GM11168 (cell line): Measurements from ENCODE around the gene MRPS12.
"Not testable (repeated sequence)": the region's sequence is repeated elsewhere in the genome, so short reads cannot be mapped to it uniquely, and the experiment has no call there.

ENCODE experiments used
- in situ Hi-C: fragments of 300-500 bp; cut with MboI; formaldehyde crosslinking; loops from one replicate; pipeline ENCODE4 v1.12.0; 2022; ENCODE audit warnings: low sequenced_read_pairs; ENCODE audit not compliant: unreplicated experiment

MRPS12 gene

DNA sequence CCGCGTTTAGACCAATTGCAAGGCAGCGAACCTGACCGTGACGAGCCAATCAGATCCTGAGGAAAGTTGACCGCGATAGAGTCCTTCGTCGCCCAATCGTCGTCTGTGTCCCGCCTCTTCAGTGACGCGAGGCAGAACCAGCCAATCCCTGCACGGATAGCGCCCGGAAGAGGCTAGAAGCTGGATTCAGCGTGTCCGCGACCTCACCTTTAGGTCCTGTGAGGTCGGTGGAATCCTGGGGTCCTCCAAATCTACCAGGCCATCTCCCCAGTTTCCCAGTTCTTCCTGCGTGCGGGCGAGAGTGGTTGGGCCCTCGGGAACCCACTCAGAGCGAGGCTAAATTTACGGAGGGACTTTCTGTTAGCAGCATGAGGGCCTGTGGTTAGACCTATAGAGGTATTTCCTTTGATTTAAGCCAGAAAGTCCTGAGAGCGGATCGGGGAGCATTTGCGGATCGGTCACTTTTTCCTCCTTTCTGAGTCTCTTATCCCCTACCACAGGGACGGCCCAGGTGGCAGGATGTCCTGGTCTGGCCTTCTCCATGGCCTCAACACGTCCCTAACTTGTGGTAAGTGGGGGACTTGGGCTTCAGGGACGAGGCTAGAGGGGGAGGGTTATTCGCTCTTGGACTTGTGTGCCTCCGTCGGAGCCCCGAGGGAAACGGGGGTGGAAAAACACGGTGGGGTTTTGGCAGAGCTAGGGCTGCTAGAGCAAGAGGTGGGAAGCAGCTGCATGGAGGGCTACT is at the start of gene MRPS12:
MRPS12 (plus strand) TSS at position 169 of the 745 bp plus-strand sequence; CDS start at position 520, 351 bp downstream.
- in situ Hi-C loops, result no loop called here

DNA sequence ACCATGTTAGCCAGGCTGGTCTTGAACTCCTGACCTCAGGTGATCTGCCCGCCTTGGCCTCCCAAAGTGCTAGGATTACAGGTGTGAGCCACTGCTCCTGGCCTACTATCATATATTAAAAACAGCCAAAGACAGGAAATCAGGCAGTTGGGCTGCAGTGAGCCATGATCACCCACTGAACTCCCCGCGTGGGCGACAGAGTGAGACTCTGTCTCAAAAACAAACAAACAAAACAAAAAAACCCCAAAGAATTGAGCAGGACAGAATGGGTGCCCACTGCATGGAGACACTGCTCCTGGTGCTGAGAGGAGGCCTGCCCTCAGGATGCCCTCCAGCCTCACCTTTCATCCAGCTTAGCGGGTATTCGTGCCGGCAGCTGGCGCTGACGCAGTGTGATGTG is 47.5 kb upstream of the MRPS12 start:
- in situ Hi-C loops, result no loop called here

DNA sequence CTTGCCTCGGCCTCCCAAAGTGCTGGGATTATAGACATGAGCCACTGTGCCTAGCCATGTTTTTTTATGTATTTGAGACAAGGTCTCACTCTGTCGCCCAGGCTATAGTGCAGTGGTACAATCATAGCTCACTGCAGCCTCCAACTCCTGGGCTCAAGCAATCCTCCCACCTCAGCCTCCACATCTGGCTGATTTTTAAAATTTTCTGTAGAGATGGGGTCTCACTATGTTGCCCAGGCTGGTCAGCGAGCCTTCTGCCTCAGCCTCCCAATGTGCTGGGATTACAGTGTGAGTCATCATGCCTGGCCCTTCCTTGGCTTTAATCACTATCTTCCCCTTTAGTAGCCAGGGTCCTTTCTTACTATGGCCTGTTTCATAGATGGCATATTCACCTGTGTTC is 46.1 kb upstream of the MRPS12 start:
- in situ Hi-C loops, result not testable (repeated sequence)

DNA sequence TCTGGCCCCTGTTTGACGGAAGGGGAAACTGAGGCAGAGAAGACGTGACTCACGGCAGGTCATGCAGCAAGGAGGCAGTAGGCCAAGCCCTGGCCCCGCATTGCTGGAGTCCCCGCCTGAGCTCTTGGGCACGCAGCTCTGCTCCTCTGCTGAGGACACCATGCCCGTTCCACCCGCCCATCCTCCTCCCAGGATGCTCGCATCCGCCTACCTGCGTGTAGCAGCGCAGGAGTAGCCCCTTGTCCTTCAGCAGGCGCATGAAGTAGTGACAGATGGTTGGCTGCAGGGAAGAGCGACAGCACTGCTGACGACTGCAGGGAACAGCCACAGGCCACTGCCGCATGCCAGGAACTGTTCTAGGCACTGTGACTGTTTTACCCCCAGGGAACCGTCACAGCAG is 41.9 kb upstream of the MRPS12 start:
- in situ Hi-C loops, result no loop called here

DNA sequence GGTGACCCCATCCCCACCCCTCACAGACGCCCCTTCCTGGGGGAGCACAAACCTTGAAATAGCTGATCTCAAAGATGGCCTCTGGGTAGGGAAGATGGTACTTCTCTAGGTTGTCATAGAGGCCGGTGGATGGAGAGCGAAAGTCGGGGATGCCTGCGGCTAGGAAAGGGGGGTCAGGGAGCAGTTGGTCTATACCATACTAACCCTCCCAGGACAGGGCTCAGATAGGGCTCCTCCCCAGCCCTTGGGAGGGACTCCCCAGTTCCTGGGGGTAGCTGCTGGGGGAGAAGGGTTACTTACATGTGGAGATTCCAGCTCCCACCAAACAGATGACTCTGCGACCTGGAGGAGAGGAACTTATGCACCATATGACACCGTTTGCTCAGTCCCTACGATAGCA is 40.9 kb upstream of the MRPS12 start:
- in situ Hi-C loops, result no loop called here

DNA sequence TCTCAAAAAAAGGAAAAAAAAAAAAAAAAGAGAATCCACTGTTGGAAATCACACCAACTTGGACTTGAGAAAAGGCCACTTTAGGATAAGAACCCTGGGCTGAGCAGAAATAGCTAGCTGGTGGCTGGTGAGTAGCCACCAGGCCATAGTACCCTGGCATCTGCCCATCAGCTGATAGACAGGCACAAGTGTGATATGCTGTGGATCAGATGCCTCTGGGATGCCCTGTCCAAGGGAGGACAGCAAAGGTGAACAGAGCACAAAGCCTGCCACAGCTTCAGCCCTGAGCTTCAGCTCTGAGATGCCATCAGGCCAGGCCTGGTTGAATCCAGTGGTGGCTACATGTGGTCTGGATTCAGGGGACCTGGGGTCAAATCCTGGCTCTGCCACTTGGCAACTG is 40.1 kb upstream of the MRPS12 start:
- in situ Hi-C loops, result no loop called here

DNA sequence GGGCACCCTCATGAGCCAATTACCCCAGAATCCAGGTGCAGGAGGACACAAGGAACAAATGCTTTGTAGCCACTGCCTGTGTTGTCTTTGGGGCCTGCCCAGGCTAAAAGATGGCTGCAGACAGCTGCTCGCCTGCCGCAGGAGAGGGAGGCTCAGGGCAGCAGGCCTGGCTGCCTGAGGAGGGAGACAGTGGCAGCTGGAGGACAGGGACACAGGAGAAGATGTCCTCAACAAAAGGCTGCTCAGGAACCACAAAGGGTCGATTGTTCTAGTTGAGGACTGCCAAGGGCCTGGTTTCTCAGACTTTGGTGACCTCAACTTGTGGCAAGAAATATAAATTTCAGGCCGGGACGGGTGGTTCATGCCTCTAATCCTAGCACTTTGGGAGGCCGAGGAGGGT is 39.0 kb upstream of the MRPS12 start:
- in situ Hi-C loops, result no loop called here

DNA sequence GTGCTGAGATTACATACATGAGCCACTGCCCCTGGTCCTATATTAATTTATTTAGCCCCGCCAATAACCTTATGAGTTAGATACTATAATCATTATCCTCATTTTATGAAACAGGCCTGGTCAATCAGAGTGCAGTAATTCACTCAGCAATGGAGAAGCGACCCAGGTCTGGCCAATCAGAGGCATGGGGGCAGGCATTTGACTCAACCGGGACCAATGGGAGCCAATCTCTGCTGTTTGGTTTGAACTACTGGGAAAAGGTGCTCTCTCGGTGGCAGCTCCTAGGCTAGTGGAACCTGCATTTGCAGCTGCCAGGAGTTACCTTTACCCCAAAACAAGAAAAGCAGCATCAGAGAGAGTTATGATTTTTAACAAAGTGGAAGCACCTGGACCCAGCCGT is 37.9 kb upstream of the MRPS12 start:
- in situ Hi-C loops, result no loop called here

DNA sequence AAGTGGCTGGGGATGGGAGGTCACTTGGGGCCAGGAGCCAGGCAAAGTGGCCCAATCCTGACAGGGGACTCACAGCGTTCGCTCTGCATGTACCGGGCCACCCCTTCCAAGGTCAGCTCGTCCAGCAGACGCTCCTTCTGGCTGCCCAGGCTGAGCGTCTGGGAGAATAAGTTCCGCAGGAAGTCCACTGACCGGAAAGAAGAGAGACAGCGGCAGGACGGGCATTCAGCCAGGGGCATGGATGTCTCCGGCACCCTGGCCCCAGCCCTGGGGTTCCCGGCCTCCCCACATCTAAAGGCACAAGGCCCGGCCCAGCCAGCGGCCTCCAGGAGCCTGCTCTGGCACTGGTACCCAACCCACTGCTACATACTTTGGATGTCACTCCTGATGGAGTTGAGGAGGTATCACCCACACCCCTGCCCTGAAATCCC is 37.4 kb upstream of the MRPS12 start:
- in situ Hi-C loops, result no loop called here

DNA sequence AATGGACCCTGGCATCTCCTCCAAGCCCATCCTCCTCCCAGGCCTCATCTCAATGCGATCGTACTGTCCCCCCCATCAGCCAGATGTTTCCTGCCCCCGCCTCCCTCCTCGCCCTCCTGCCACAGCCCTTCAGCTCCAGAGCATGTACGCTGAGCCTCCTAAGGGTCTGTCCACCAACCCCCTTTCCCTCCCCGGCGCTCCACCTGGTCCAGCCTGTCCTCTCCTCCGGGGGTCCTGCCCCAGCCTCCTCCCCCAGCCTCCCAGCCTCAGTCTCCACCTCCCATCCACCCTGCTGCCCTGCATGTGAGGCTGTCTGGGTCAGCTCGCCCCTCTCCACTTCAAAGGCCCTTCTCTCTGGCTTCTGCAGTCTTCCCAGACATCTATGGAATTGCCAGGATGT is 35.8 kb upstream of the MRPS12 start:
- in situ Hi-C loops, result no loop called here

DNA sequence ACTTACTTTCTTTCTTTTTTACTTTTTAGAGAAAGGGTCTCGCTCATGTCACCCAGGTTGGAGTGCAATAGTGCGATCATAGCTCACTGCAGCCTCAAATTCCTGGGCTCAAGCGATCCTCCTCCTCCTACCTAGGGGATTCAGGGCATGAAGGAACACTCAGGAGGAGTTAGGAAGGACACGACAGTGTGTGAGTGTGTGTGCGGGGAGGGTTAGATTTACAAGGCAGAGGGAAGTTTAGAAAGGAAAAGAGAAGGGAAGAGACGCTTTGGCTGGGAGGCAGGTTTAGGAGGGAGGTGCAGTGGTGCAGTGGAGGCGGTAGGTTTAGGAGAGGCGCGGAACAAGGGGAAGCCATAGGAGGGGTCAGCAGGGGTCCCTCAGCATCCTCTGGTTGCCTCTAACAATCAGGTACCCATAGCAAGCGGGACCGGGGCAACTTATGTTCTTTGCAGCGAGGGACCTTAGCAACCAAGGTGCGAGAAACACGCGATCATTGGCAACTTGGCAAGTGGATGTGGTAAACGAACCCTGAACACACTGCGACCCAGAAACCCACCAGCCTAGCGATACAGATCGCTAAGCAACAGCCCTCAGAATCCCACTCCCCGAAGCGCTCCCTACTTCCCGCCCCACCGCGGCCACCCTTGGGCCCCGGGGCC is 31.8 kb upstream of the MRPS12 start:
- in situ Hi-C loops, result no loop called here

DNA sequence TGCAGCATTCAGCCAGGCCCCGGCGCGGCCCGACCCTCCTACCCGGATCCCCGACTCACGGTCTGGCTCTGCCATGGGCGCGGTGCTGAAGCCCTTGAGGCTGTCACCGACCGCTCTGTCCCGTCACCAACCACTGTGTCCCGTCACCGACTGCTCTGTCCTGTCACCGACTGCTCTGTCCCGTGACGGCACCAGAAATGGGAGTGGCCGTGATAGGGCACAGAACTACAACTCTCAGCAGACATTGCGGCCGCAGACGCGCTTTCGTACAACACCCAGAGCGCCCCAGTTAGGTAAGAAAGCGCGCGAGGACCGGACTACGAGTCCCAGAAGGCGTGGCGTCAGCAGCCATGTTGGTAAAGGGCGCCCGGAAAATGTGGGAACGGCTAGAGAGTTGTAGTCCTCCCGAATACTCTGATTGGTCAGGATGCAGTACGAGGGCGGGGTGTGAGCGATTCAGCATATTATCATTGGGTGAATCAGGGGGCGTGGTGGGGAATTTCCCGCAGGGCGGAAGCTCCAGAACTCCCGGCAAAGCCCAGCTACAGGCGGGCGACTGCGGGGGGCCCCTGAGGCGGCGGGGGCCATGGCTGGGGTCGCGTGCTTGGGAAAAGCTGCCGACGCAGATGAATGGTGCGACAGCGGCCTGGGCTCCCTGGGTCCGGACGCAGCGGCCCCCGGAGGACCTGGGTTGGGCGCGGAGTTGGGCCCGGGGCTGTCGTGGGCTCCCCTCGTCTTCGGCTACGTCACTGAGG is 31.1 kb upstream of the MRPS12 start, which contains the start of the genes NFKBIB and SIRT2:
NFKBIB (plus strand) TSS at position 523 of the 755 bp plus-strand sequence; CDS start at position 587, 64 bp downstream.
SIRT2 (minus strand) TSS at position 172 of the 755 bp plus-strand sequence; CDS start at position 75, 97 bp downstream.
- in situ Hi-C loops, result no loop called here

DNA sequence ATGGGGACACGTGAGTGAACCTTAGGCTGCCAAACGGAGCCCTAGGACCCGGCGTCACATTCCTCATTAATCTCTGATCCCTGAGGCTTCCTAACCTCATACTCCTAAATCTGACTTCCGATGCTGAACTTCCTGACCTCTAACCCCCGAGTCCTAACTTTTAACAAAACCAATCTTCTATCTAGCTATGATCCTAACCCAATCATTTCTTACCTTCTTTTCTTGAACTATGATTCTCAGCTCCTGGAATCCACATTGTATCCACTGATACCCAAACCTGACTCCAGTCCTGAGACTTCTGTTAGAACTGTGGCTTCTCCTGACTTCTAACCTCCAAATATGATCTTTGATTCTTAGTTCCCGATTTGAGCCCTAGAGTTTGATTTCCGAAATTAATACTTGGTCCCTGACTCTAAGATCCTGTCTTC is 30.5 kb upstream of the MRPS12 start:
- in situ Hi-C loops, result no loop called here

DNA sequence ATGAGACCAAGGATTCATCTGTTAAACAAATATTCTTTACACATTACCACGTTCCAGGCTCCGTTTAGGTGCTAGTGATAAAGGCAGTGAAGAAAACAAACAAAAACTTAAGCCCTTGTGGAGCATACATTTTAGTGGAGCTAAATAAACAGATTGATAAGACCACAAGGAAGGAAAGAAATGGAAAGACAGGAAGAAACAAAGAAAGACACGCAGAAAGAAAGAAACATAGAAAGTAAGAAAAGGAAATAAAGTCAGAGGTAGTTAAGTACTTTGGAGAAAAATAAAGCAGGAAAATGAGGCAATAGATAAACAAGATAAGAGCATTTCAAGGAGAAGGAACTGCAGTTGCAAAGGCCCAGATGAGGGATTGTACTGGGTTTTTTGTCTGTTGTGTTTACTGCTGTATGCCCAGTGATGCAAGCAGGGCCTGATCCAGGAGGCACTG is 30.0 kb upstream of the MRPS12 start:
- in situ Hi-C loops, result no loop called here

DNA sequence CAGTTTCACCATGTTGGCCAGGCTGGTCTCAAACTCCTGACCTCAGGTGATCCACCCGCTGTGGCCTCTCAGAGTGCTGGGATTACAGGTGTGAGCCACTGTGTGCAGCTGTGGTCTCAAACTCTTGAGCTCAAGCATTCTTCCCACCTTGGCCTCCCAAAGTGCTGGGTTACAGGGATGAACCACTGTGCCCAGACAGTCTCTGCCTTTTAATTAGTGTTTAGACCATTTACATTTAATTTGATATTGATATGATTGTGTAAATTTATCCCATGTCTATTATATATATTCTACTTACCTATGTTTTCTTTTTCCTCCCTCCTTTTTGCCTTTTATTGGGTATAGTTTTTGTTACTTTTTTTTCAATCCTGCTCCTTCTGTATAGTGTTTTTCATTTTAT is 29.1 kb upstream of the MRPS12 start:
- in situ Hi-C loops, result no loop called here

DNA sequence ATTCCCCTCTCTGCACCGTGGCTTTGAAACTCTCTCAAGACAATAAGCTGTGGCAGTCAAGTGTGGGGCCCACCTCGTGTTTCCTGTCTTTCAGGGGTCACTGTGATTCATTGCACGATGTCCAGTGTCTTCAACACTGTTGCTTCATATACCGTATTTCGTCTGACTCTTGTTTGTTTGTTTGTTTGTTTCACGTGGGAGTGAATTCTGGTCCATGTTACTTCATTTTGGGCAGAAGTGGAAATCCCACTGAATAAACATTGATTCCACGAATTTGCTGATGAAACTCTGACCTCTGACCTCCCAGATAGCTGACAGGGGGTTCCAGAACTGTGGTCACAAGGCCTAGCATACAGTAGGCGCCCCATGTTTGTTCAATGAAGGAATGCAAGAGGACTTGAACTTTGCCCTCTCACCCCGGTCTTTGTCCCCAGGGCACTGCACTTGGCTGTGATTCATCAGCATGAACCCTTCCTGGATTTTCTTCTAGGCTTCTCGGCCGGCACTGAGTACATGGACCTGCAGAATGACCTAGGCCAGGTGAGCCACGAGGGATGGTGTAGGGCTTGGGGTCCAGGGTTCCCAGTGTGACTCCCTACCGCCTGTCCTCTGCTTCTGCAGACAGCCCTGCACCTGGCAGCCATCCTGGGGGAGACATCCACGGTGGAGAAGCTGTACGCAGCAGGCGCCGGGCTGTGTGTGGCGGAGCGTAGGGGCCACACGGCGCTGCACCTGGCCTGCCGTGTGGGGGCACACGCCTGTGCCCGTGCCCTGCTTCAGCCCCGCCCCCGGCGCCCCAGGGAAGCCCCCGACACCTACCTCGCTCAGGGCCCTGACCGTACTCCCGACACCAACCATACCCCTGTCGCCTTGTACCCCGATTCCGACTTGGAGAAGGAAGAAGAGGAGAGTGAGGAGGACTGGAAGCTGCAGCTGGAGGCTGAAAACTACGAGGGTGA is 25.9 kb upstream of the MRPS12 start:
- in situ Hi-C loops, result no loop called here

DNA sequence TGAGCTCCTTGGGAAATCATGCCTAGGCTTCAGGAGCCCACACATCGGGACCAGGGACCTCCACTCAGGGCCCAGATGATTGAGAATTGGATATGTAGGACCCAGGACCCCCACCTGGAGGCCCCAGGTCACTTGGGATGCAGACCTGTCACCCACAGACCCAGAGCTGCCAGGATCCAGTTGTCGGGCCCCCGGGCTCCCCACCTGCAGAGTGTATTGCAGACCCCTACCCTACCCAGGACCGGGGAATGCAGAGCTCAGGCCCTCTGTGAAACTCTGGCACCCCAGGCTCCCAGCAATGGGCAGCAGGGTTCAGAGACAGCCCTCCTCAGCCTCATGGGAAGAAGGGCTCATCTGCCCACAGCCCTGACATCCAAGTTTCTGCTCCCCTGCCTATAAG is 25.1 kb upstream of the MRPS12 start:
- in situ Hi-C loops, result no loop called here

DNA sequence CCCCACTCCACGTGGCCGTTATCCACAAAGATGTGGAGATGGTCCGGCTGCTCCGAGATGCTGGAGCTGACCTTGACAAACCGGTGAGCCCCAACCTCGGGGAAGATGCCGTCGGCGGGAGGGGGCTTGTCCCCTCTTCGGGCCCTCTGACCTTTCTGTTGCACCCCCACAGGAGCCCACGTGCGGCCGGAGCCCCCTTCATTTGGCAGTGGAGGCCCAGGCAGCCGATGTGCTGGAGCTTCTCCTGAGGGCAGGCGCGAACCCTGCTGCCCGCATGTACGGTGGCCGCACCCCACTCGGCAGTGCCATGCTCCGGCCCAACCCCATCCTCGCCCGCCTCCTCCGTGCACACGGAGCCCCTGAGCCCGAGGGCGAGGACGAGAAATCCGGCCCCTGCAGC is 23.5 kb upstream of the MRPS12 start:
- in situ Hi-C loops, result no loop called here

DNA sequence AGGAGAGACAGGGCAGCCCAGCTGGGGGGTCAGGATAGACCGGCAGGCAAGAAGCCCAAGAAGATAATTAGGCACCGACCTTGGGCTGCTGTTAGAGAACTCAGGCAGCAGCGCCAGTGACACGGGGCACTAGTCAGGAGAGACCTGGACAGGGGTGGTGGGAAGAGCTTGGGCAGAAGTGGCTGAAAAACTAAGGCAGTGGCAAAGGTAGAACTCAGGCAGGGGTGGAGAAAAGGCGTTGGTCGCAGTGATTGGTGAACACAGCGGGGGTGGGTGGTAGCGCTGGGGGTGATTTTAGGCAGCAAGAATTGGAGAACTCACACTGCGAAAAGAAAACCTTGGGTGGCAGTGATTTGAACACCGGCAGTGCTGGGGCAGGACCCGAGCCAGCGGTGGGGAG is 23.1 kb upstream of the MRPS12 start:
- in situ Hi-C loops, result no loop called here

DNA sequence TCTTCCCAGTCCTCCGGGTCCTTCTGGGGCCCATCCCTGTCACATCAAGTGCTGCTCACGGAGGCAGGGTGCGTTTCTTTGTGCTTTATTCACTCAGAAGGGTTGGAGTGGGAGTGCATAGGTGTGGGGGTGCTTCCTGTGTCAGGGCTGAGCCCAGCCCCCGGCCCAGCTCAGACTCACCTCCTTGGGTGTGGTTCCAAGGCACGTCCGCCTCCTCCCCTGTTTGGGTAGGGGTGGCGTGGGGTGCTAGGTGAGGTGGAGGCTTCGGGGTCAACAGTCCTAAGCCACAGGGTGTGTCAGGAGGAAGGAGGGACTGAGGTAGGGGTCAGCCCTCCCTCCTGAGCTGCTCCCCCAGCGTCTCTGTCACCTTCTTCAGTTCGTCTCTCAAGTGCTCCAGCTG is 21.8 kb upstream of the MRPS12 start:
- in situ Hi-C loops, result no loop called here
